Germinal center (tissue), 1 donor: ENCODE results near the gene ACTA1.
"Not testable (repeated sequence)": the region's sequence is repeated elsewhere in the genome, so short reads cannot be mapped to it uniquely, and the experiment has no call there.

Source experiments
- DNase-seq: peaks from one replicate; pipeline ENCODE4 v3.0.0; 2012; ENCODE audit warnings: mixed read lengths, low spot score

The ACTA1 gene

GRCh38 chr1:229440851-229441537 lies 7.1 kb upstream of the ACTA1 start:
- no peak for DNase-seq

- no peak for DNase-seq
Observed at GRCh38 chr1:229438021-229438420, 4.1 kb upstream of the ACTA1 start.

DNA sequence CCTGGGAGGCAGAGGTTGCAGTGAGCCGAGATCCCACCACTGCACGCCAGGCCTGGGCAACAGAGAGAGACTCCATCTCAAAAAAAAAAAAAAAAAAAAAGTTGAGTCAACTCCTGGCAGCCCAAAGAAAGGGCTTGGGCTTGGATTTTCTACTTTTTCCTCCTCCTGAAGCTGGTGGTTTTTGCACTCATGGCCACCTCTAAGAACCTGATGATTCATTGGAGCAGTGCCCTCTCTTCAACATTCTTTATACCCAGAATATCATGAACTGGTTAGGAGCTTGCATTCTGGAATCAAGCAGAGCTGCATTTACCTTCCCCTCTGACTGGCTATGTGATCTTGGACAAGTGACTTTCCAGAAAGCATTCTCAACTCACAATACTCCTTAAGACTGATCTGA lies 3.5 kb upstream of the ACTA1 start:
- DNase-seq = no peak

DNA sequence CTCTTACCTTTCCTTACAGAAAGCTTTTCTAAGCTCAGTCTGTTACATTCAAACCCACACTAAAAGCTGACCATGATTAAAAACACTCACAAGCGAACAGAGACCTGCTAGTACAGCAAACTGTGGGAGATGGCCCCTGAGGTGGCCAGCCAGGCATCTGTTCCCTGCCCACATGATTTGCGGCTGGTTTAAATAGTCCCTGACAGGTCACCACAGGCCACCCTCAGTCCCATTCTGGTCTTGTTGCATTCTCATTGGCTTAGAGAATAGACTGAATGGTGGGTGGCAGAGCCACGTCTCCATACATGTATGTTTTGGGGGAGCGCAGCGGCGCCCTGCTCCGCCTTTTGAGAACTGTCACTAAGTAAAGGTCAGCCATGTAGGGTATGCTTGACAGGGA lies 2.3 kb upstream of the ACTA1 start:
- no peak for DNase-seq

DNA sequence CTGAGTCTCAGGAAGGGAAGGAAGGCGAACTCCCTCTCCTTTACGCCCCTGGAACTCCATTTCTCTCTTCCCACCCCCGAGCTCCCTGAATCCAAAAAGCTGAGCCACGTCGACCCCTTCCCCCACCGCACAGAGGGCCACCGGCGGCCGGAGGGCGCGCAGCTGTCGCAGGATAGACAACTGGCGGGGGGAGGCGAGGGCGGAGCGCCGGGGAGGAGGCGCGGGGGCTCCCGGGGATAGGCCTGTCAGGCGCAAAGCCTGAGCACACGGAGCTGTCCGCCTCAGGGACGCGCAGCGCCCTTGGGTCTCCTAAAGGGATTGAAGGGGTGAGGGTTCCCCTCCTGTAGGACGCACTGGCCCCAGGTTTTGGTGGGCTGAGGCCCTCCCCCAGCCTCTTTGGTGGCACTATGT lies 752 bp upstream of the ACTA1 start:
- DNase-seq = no peak

GRCh38 chr1:229433364-229434004 lies 410 bp downstream of the ACTA1 start:
- no peak for DNase-seq

GRCh38 chr1:229432905-229433304 lies 989 bp downstream of the ACTA1 start:
- DNase-seq = no peak

- DNase-seq = no peak
Observed at GRCh38 chr1:229432116-229432461, 1.8 kb downstream of the ACTA1 start.

- no peak for DNase-seq
Observed at GRCh38 chr1:229431284-229432115, 2.4 kb downstream of the ACTA1 start.

DNA sequence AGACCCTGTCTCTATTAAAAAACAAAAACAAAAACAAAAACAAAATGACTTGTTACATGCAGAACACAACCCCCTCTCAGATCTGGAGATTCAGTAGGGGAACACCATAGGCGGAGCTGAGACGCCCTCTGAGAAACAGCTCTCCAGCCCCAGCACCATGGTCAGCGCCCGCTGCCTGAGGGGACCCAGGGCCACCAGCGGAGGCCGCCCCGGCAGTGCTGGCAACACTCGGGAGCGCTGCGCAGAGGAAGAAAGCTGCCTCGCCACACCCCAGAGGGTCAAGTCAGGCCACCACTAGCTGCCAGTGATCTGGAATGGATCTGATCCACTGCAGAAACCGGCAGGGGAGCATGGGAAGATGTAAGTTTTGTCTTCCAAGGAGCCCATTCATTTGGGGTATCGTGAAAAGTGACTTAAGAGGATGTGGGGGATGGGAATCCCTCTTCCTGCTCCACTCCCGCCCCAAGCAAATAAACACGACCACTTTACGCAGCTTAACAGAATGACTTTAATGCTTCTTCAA lies 3.1 kb downstream of the ACTA1 start:
- DNase-seq = no peak

- DNase-seq = no peak
Observed at GRCh38 chr1:229428256-229428655, 5.6 kb downstream of the ACTA1 start.

DNA sequence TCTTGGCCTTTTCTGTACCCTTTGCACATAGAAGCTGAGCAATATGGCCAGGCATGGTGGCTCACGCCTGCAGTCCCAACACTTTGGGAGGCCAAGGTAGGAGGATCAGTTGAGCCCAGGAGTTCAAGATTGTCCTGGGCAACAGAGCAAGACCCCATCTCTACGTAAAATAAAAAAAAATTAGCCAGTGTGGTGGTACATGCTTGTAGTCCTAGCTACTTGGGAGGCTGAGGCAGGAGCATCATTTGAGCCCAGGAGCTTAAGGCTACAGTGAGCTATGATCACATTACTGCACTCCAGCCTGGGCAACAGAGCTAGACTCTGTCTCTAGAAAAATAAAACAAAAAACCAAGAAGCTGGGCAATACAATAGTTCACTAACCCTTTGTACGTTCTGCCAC lies 6.3 kb downstream of the ACTA1 start:
- DNase-seq = no peak

DNA sequence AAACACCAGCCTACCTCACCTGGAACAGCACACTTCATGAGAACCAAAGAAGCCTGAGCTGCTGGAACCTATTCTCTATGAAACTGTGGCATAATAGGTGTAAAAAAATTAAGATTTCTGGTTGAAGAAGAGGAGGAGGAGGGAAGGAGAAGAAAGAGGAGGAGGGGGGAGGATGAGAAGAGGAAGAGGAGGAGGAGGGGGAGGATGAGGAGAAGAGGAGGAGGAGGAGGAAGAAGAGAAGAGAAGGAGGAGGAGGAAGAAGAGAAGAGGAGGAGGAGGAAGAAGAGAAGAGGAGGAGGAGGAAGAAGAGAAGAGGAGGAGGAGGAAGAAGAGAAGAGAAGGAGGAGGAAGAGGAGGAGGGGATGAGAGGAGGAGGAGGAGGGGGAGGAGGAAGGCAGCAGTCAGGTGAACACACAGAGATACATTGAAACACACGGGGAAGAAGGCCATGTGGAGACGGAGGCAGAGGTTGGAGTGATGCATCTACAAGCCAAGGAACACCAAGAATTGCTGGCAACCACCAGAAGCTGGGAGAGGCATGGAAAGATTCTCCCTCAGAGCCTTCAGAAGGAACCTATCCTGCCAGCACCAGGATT lies 8.2 kb downstream of the ACTA1 start:
- no peak for DNase-seq

- DNase-seq = no peak
Observed at GRCh38 chr1:229420765-229421164, 13.1 kb downstream of the ACTA1 start.

DNA sequence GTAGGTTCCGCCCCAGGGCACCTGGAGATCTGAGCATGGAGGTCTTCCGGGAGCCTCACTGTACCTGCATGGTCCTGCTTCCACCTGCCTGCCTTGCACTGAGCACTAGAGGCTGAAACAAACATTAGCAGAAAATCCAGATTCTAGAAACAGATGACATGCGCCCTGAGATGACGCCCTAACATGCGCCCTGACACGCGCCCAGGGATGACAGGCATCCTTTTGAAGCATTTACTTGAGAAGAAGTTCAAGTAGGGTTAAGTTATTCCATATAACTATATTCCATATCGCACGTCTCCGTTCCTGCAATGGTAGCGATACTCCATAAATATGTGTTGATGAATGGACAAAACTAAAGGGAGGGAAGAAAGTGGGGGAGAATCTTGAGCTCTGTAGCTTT lies 13.7 kb downstream of the ACTA1 start:
- DNase-seq = no peak

- not testable (repeated sequence) for DNase-seq
Observed at GRCh38 chr1:229418586-229418985, 15.3 kb downstream of the ACTA1 start.

DNA sequence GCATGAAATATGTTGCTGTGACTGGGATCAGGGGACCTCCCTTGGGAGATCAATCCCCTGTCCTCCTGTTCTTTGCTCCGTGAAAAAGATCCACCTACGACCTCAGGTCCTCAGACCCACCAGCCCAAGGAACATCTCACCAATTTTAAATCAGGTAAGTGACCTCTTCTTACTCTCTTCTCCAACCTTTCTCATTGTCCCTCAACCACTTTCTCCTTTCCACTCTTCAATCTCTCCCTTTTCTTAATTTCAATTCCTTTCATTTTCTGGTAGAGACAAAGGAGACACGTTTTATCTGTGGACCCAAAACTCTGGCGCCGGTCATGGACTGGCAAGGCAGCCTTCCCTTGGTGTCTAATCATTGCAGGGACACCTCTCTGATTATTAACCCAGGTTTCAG lies 21.1 kb downstream of the ACTA1 start:
- DNase-seq = not testable (repeated sequence)

- DNase-seq = no peak
Observed at GRCh38 chr1:229412056-229412455, 21.8 kb downstream of the ACTA1 start.

- no peak for DNase-seq
Observed at GRCh38 chr1:229411434-229412055, 22.3 kb downstream of the ACTA1 start.

DNA sequence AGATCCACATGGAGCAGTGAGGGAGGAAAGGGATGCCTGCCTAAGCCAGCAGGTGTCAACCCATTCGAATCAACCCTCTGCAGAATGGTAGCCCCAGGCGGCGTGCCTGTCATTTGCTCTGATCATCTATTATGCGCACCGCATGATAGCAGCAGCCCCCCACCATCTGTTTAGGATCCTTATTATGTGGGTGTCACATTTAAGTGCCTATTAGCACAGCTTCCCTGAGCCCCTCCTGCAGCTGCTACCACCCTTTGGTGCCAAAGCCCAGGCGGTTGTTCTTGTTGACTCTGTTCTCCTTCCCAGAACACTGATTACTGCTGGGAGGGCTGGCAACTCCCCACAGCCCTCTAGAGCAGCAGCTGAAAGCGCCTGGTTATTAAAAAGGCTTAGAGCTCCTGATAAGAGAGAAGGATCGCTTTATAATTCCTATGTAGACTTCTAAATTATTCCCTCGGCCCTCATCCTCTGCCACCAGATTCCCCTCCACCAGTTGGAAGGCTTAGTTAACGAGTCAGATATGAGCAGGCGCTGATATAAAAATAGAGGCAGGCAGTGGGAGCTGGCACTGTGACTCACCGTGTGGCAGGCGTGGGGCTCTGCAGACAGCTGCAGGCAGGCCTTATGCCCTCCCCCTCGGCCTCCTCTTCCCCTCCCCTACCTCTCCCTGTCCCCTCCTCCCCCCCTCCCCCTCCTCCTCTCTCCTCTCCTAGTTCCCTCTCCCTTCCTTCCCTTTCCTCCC lies 23.0 kb downstream of the ACTA1 start:
- no peak for DNase-seq

DNA sequence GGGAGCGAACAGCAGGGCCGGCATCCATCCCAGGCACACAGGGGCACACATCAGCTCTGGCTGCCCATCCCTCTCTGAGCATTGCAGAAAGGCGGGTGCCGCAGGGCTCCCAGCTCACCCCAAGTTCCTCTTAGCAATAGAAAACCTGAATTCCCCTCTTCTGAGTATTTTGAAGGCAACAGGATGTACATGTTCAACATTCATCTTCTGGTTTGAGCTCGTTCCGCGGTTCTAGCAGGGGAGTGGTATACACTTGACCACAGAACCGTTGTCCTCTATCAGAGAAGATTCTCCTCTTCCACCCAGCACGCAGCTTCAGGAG lies 23.6 kb downstream of the ACTA1 start:
- DNase-seq = no peak
